ENCODE data around the gene NPTN.

DNA sequence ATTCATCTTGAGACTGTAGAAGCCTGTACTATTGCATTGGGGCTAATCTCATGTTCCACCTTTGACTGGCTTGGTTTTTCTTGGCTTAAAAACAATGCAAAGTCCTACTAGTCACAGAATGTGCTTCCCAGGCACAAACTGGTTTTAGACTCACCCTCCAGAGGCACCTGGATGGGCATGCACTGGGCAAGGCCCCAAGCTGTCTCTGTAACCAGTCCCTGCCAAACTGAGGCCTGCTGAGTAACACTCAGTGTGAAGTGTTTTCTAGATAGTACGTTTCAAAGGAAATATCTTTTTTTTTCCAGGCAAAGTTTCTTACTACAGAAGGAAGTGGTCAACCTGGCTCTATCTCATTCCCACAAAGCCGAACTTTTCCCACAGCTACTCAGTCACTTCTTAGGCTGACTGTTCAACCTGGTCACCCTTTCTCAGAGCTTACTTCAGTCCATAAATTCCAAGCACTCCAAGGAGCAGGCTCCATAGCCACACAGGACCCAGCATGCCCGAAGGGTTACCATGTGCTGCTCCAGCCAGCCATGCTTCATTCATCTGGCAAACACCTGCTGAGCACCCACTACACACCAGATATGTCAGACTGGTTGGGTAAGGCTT lies 57.4 kb downstream of the NPTN start:
- TF ChIP-seq, protein P1, sequence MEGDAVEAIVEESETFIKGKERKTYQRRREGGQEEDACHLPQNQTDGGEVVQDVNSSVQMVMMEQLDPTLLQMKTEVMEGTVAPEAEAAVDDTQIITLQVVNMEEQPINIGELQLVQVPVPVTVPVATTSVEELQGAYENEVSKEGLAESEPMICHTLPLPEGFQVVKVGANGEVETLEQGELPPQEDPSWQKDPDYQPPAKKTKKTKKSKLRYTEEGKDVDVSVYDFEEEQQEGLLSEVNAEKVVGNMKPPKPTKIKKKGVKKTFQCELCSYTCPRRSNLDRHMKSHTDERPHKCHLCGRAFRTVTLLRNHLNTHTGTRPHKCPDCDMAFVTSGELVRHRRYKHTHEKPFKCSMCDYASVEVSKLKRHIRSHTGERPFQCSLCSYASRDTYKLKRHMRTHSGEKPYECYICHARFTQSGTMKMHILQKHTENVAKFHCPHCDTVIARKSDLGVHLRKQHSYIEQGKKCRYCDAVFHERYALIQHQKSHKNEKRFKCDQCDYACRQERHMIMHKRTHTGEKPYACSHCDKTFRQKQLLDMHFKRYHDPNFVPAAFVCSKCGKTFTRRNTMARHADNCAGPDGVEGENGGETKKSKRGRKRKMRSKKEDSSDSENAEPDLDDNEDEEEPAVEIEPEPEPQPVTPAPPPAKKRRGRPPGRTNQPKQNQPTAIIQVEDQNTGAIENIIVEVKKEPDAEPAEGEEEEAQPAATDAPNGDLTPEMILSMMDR (conservative IDR thresholded peaks at IDR 0.05; ENCODE audit: low read length), result no peak
- TF ChIP-seq EZH2phosphoT487 (IDR thresholded peaks at IDR 0.05; ENCODE audit: borderline replicate concordance, low read depth, low read length), result no peak
